Astrocyte of the spinal cord (primary cell): ENCODE results near the gene MAGI1.

ENCODE experiments used
- DNase-seq: peaks from one replicate; pipeline ENCODE4 v3.0.0; 2011; ENCODE audit warnings: low read depth, low spot score
- H3K4me3 ChIP-seq: 2 replicates; pipeline ENCODE4 v1.5.1; 2011; ENCODE audit warnings: low read depth, mild to moderate bottlenecking, low read length, moderate library complexity
- in situ Hi-C: cut with HindIII; loops from 2 replicates; pipeline ENCODE4 v1.10.0; 2017; ENCODE audit warnings: low sequenced_read_pairs
- TF ChIP-seq, protein P1 (sequence below): IDR thresholded peaks from 2 replicates; pipeline ENCODE4 v1.5.1; 2012; ENCODE audit warnings: low read depth, mild to moderate bottlenecking, low read length, inconsistent platforms

MAGI1 gene

DNA sequence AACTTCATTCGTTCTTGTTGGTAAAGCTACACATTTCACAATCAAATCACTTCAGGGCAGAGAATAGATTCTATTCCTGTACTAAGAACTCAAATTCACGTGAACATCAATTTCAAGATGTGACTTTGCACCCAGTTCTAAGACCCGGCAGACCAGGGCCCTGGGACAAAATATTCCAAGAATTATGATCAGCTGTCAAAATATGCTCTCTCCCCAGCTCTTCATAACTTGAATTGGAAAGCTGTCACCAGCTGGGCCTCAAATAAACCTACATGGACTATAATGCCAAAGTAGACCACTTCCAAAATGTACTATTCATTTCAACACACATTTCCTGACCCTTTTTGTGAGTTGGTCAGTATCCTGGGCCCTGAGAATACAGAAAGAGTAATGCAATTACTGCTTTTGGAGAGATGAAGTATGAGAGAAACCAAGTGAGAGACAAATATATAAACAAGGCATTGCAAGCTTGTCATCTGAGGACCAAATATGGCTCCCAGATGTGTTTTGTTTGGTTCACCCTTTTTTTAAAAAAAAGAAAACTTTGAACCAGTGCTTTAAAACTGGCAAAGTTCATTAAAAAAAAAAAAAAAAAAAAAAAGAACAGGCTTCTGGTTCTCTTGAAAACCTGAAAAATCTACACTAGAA is 14.9 kb downstream of the MAGI1 start:
- in situ Hi-C loops: no loop called here
- TF ChIP-seq, protein P1, sequence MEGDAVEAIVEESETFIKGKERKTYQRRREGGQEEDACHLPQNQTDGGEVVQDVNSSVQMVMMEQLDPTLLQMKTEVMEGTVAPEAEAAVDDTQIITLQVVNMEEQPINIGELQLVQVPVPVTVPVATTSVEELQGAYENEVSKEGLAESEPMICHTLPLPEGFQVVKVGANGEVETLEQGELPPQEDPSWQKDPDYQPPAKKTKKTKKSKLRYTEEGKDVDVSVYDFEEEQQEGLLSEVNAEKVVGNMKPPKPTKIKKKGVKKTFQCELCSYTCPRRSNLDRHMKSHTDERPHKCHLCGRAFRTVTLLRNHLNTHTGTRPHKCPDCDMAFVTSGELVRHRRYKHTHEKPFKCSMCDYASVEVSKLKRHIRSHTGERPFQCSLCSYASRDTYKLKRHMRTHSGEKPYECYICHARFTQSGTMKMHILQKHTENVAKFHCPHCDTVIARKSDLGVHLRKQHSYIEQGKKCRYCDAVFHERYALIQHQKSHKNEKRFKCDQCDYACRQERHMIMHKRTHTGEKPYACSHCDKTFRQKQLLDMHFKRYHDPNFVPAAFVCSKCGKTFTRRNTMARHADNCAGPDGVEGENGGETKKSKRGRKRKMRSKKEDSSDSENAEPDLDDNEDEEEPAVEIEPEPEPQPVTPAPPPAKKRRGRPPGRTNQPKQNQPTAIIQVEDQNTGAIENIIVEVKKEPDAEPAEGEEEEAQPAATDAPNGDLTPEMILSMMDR: no peak
- no peak overlapping the region for H3K4me3 ChIP-seq
- DNase-seq: no peak

DNA sequence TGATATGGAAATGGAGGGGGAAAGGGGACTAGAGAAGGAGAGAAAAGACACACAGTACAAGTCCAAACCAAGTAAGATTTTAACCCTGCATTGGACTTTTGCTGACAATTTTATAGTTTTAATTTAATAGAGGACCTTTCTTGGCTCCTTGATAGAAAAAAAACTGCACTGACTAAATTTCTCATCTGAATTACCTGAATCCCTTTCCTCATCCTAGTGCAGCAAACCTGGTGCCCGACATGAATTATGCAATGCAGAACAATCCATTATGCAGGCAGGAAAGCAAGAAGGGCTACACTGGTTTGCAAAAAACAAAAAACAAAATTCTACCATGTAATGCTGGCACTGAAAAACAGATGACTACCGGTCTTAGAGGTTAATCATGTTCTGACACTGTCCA is 15.5 kb downstream of the MAGI1 start:
- TF ChIP-seq, protein P1: no peak
- in situ Hi-C loops: no loop called here
- DNase-seq: no peak
- no peak overlapping the region for H3K4me3 ChIP-seq

DNA sequence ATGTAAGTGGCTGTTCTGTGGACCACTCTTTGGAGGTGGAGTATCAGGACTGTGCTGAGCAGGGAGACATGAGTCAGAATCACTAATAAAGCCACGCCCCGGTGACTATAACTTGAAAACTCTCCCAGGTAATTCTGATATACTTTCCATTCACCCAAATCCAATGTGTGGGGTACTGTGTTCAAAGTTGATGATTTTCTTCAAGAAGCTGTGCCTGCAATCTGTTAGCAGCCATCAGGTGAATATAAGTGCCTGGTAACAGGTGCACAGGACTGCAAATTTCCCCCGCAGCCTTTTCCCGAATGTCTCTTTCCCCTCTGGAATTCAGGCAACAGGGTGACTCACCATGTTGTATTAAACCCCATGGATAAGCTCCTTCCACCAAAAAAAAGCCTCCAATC is 17.0 kb downstream of the MAGI1 start:
- TF ChIP-seq, protein P1: no peak
- DNase-seq: no peak
- no peak overlapping the region for H3K4me3 ChIP-seq
- in situ Hi-C loops: no loop called here

DNA sequence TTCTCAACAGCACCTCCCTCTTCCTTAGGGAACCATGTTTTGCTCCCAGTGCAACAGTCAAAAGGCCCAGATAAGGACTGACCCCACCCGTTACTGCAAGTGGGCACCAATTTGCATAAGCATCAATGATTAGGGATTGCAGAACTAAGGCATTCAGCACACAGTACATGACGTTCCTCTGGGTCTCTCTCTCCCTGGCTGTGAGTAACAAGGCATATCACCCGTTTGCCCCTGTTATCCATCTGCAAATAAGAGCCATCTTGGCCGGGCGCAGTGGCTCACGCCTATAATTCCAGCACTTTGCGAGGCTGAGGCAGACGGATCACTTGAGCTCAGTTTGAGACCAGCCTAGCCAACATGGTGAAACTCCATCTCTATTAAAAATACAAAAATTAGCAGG is 18.8 kb downstream of the MAGI1 start:
- DNase-seq: no peak
- in situ Hi-C loops: no loop called here
- TF ChIP-seq, protein P1: no peak
- no peak overlapping the region for H3K4me3 ChIP-seq

DNA sequence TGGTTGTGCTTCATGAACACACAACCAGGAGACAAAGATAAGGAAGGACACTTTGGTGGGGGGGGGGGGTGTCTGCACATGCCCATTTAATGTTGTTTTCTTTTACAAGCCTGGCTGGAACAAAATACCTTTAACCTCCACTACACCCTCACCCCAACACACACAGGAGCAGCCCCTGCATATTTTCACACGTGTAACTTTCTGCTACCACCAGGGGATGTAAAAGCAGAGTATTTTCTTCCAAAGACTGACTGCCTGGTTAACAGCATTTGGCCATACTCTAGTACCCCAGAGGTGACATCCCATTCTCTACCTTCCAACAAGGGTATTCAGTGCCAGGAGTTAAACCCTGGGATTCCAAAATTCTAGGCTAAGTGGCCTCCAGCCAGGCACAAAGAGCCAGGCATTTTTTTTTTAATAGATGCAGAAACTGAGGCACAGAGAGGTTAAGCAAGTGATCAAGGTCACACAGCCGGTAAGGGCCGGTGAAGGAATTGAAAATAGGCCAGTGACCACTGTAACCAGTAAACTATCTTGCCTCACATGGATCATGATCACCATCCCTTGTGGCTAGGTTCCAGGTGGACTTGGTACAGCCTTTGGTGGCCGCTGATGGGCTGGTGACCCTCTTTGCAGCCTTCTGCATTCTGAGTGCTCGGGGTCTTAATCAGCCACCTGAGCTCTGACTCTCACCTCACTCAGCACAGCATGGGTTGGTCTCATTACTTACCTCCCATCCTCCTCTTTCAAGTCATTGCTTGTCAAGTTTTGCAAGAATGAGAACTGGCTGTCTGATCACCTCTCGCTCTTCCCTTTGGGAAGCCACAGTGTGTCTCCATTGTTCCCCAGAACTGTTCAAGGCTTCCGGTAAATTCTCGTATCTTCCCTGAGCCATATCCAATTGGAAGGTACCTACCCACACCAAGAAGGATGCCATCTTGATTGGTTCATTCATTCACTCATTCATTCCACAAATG is 20.4 kb downstream of the MAGI1 start:
- TF ChIP-seq, protein P1: peak; percentile 20
- H3K4me3 ChIP-seq: no peak overlapping the region
- DNase-seq: no peak
- in situ Hi-C loops: no loop called here

DNA sequence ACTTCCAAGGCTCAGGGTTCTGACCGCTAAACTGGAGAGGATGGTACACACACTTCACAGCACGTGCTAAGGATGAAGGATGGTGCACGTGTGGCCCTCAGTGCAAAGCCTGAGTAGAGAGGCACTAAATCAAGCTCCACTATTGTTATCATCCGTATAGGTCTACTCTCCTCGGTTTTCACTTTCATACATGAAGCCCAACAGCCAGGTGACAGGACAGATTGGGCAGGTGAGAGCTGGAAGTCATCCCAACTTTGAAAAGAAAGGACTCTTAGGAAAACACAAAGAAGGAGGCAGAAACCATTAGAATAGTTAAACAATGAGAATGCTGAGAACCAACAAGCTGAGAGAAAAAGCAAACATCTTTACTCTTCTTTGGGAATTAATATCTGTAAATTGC is 21.1 kb downstream of the MAGI1 start:
- in situ Hi-C loops: no loop called here
- H3K4me3 ChIP-seq: no peak overlapping the region
- TF ChIP-seq, protein P1: no peak
- DNase-seq: no peak
